Right atrium auricular region (tissue), 2 donors: ENCODE data around the gene APBA3. TPM values are rescaled to one million over a fixed set of nuclear protein-coding genes. Genes with fewer than 3 reads are reported as not detected.
A peak's percentile ranks its signal among the peaks of the same experiment; 100 is the strongest.

Experiments
- DNase-seq: peaks from one replicate; pipeline ENCODE4 v3.0.0-alpha.2; 2019; ENCODE audit warnings: low spot score
- H3K27ac ChIP-seq, 2 donors: fragments of 200-600 bp; sonication (generic); 1 replicate in 1 of 2; 2 replicates in 1 of 2; pipeline ENCODE4 v1.5.1; 2016 to 2019
- H3K27me3 ChIP-seq, 2 donors: fragments of 200-600 bp; sonication (generic); one replicate each; pipeline versions ENCODE4 v1.5.1 to v1.6.0; 2017 to 2019
- H3K36me3 ChIP-seq: fragments of 200-600 bp; sonication (generic); one replicate; pipeline ENCODE4 v1.5.1; 2016
- H3K4me1 ChIP-seq, 2 donors: fragments of 200-600 bp; sonication (generic); one replicate each; pipeline versions ENCODE4 v1.5.1 to v1.6.0; 2017 to 2019
- H3K4me3 ChIP-seq, 2 donors: fragments of 200-600 bp; sonication (generic); 1 replicate in 1 of 2; 2 replicates in 1 of 2; pipeline ENCODE4 v1.5.1; 2017 to 2019; ENCODE audit warnings: mild to moderate bottlenecking in 1 of 2, moderate library complexity in 1 of 2
- H3K9me3 ChIP-seq, 2 donors: fragments of 200-600 bp; sonication (generic); one replicate each; pipeline ENCODE4 v1.5.1; 2019
- total RNA-seq, 2 donors: library from RNA; depleted of rRNA; stranded (reverse); fragments of >200 nt; gene quantifications; one replicate each; pipeline ENCODE4 v1.1.0, GENCODE V29; 2016
- TF ChIP-seq, protein P1 (sequence below), 2 donors: fragments of 200-600 bp; sonication (generic); IDR thresholded peaks; one replicate each; pipeline ENCODE4 v1.5.1; 2019; ENCODE audit warnings: antibody characterized with exemption in 2 of 2

Gene APBA3
- total RNA-seq, 2 donors from 2014 or later, result 14.7 to 24.8 TPM

DNA sequence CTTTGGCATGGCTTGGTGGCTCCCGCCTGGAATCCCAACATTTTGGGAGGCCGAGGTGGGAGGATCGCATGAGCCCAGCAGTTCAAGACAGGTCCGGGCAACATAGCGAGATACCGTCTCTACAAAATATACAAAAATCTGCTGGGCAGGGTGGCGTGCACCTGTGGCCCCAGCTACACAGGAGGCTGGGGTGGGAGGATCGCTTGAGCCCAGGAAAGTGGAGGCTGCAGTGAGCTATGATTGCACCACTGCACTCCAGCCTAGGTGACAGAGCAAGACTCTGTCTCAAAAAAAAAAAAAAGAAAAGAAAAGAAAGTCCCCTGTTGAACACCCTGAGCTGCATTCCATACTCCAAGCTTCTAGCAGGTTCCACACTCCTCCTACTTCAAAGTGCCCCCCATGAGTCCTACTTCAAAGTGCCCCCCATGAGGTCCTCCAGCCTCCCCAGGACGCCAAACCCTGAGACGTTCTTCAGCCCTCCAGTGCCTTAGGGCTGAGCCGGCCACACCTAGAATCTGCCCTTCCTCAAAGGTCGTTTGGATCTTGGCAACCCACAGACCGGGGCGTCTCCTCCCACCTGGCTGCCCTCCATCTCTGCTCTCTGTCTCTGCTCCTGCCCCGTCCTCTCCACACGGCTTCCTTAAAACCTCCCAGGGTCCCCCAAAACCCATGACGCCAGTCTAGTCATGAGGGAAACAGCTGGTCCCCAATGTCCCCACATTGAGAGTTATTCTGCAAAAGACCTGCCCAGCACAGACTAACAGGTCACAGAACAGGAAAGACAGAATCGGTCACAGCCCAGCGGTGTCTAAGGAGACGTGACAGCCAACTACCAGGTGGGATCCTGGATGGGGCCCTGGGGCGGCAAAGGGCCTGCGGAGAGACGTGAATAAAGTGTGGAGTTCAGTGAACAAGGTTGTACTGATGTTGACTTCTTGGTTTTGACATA, 48.6 kb downstream of the APBA3 start:
- Histone ChIP-seq H3K4me1 (peaks cover 0 to 4% of the 10 kb centered on the region in 2 donors), H3K36me3 (no peaks in the 10 kb centered on the region), H3K27ac (no peak overlapping the region), H3K4me3 (no peak overlapping the region), H3K9me3 (no peaks in the 10 kb centered on the region), H3K27me3 (no peaks in the 10 kb centered on the region)
- no peak for DNase-seq
- TF ChIP-seq, protein P1, sequence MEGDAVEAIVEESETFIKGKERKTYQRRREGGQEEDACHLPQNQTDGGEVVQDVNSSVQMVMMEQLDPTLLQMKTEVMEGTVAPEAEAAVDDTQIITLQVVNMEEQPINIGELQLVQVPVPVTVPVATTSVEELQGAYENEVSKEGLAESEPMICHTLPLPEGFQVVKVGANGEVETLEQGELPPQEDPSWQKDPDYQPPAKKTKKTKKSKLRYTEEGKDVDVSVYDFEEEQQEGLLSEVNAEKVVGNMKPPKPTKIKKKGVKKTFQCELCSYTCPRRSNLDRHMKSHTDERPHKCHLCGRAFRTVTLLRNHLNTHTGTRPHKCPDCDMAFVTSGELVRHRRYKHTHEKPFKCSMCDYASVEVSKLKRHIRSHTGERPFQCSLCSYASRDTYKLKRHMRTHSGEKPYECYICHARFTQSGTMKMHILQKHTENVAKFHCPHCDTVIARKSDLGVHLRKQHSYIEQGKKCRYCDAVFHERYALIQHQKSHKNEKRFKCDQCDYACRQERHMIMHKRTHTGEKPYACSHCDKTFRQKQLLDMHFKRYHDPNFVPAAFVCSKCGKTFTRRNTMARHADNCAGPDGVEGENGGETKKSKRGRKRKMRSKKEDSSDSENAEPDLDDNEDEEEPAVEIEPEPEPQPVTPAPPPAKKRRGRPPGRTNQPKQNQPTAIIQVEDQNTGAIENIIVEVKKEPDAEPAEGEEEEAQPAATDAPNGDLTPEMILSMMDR (IDR thresholded peaks at IDR 0.05), result no peak

DNA sequence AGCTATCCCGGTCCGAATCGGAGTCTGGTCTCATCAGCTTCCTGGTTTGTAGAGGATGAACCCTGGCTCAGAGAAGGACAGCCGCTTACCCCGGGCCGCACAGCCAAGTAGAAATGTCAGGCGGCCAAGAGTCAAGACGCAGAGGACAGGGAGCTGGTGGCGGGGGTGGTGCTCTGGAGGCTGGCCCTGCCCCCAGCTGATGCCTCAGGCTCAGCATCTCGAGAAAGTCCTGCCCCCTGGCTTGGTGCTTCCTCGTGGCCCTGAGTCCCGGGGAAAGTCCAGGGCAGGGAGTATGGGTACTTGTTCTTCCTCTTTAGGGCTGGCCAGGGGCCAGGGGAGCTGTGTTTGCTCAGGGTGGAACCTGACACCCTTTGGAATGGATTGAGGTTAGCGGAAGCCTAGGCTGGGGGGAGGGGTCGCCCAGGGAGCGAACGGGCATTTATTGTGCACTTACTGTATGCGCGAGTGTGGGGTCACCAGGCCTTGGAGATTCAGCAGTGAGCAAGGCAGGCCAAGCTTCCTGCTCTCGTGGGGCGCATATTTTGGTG, 51.2 kb downstream of the APBA3 start:
- H3K27ac ChIP-seq, result no peak overlapping the region
- no peaks in the 10 kb centered on the region for H3K27me3 ChIP-seq
- no peak overlapping the region for H3K4me3 ChIP-seq
- TF ChIP-seq, protein P1 (IDR thresholded peaks at IDR 0.05), result no peak
- H3K9me3 ChIP-seq, result no peaks in the 10 kb centered on the region
- no peaks in the 10 kb centered on the region for H3K36me3 ChIP-seq
- peaks cover 0 to 4% of the 10 kb centered on the region in 2 donors for H3K4me1 ChIP-seq
- DNase-seq, result peak; percentile 66

DNA sequence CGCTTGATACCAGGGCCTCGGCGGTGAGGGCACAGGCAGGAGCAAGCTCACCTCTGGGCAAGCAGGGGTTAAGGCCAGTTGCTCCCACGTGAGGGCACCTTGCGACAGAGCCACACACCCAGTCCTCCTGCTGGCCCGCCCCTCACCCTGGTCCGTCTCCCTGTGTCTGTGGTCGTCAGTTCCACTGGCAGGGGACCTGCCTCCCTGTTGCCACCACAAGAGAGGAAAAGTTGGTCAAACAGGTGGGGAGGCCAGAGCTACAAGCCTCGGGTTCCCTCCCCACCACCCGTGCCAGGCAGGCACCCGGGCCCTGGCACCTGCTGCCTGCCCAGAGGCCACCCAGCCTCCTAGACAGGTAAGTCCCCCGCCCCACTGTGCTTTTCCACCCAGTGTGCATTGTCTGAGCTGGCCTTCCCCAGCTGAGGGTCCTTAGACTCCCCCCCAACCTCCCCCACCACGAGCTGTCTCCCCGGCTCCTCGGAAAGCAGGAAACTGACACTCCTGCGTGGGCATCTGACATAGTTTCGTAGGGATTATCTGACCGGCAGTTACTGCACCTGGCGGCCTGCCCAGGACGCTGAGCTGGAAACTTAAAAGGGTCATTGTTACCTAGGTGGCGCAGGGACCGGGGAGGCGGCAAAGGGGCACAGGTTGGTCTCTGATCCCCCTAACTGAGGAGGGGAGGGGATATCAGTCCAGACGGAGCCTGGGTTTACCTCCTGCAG, 53.1 kb downstream of the APBA3 start, which contains the start of gene TJP3:
TJP3 (plus strand) TSS at position 178 of the 725 bp plus-strand sequence. CDS start 20,049 bp downstream, outside the sequence.
- DNase-seq, result no peak
- Histone ChIP-seq H3K27ac (no peak within 1 kb of the TSS), H3K4me1 (peaks cover 0 to 4% of the 10 kb centered on the region in 2 donors), H3K9me3 (no peaks in the 10 kb centered on the region), H3K4me3 (no peak within 1 kb of the TSS), H3K36me3 (no peaks in the 10 kb centered on the region), H3K27me3 (no peaks in the 10 kb centered on the region)
- TF ChIP-seq, protein P1 (IDR thresholded peaks at IDR 0.05), result no peak

DNA sequence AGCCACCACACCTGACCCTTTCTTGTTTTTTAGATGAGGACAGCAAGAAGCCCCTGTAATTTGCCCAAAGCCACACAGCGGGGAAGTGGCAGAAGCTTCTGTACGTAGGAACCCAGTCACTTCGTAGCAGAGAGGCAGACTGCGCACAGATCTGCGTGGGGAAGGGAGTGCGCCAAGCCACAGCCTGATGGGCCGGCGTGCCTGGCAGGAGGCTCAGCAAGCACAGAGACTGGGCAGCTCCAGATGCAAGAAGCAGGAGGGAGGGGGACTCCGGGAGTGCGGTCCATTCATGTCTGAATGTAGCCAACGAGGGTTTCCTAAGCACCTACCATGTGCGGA, 53.7 kb downstream of the APBA3 start:
- TF ChIP-seq, protein P1 (IDR thresholded peaks at IDR 0.05), result no peak
- Histone ChIP-seq H3K27ac (no peak overlapping the region), H3K4me1 (peaks cover 0 to 4% of the 10 kb centered on the region in 2 donors), H3K36me3 (no peaks in the 10 kb centered on the region), H3K27me3 (no peaks in the 10 kb centered on the region), H3K4me3 (no peak overlapping the region), H3K9me3 (no peaks in the 10 kb centered on the region)
- DNase-seq, result no peak

DNA sequence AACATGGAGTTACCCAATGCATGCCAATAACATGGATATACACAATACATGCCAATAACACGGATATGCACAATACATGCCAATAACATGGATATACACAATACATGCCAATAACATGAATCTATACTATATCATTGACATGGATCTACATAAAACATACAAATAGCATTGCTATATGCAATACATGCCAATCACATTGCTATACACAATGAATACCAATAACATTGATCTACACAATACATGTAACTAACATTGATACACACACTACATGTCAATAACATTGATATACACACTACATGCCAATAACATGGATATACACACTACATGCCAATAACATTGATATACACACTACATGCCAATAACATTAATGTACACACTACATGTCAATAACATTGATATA, 60.3 kb downstream of the APBA3 start:
- Histone ChIP-seq H3K27ac (no peak overlapping the region), H3K27me3 (no peaks in the 10 kb centered on the region), H3K36me3 (no peaks in the 10 kb centered on the region), H3K4me1 (peaks cover 0 to 25% of the 10 kb centered on the region in 2 donors), H3K4me3 (no peak overlapping the region), H3K9me3 (no peaks in the 10 kb centered on the region)
- TF ChIP-seq, protein P1 (IDR thresholded peaks at IDR 0.05), result no peak
- no peak for DNase-seq

Other genes starting within 250 kb of the APBA3 start
- gene TEKTIP1, start 222.5 kb downstream of the APBA3 start, total RNA-seq, result not detected
- gene MFSD12, start 204.1 kb downstream of the APBA3 start, total RNA-seq, result 10 to 100 TPM; 15.8 to 35.4 TPM
- 10 to 100 TPM; 51.8 to 52.5 TPM for gene HMG20B, start 188.7 kb downstream of the APBA3 start, total RNA-seq
- 1 to 10 TPM in 1 of 2 donors, under 1 TPM in 1; 0.96 to 1.5 TPM for gene GIPC3, start 176.2 kb downstream of the APBA3 start, total RNA-seq
- 1 to 10 TPM in 1 of 2 donors, under 1 TPM in 1; 0.67 to 1.1 TPM for gene TBXA2R, start 154.8 kb downstream of the APBA3 start, total RNA-seq
- 10 to 100 TPM; 11.2 to 22.8 TPM for gene CACTIN, start 134.9 kb downstream of the APBA3 start, total RNA-seq
- gene PIP5K1C, start 61.2 kb downstream of the APBA3 start, total RNA-seq, result 10 to 100 TPM; 31.3 to 45.8 TPM
- 1 to 10 TPM in 1 of 2 donors, not detected in 1; 1.1 TPM for gene TJP3, start 53.3 kb downstream of the APBA3 start, total RNA-seq
- gene MRPL54, start 990 bp upstream of the APBA3 start, total RNA-seq, result 10 to 100 TPM; 81.0 to 84.4 TPM
- gene RAX2, start 10.5 kb upstream of the APBA3 start, total RNA-seq, result not detected
- gene MATK, start 24.7 kb upstream of the APBA3 start, total RNA-seq, result 1 to 10 TPM in 1 of 2 donors, under 1 TPM in 1; 0.26 to 1.5 TPM
- not detected for gene ZFR2, start 107.3 kb upstream of the APBA3 start, total RNA-seq
- gene ATCAY, start 119.0 kb upstream of the APBA3 start, total RNA-seq, result not detected
- gene NMRK2, start 171.4 kb upstream of the APBA3 start, total RNA-seq, result 1,000 to 10,000 TPM; 1,342 to 2,195 TPM
- gene DAPK3, start 209.4 kb upstream of the APBA3 start, total RNA-seq, result 100 to 1,000 TPM in 1 of 2 donors, 10 to 100 TPM in 1; 46.2 to 202 TPM
- gene EEF2, start 223.8 kb upstream of the APBA3 start, total RNA-seq, result 1,000 to 10,000 TPM; 1,205 to 1,737 TPM
- 10 to 100 TPM; 10.9 to 11.4 TPM for gene PIAS4, start 246.0 kb upstream of the APBA3 start, total RNA-seq